ENCODE measurements around the gene ZEB1. TPM values are rescaled to one million over a fixed set of nuclear protein-coding genes. Genes with fewer than 3 reads are reported as not detected.
"Not testable (repeated sequence)": the region's sequence is repeated elsewhere in the genome, so short reads cannot be mapped to it uniquely, and the experiment has no call there.

Gene ZEB1
- total and polyA plus RNA-seq, 2 donors from 2014 or later: 5.5 to 43.0 TPM

GRCh38 chr10:31362023-31362641 lies 43.1 kb downstream of the ZEB1 start:
- FAIRE-seq (no peak), DNase-seq (peak in 1 of 5 donors; percentile 57)
- Histone ChIP-seq H3K9ac (ENCODE audit: low read length in 3 of 3) (no peak overlapping the region), H3K27me3 (ENCODE audit: control insufficient read depth, insufficient read depth, low read length) (no peaks in the 10 kb centered on the region), H3K4me3 (ENCODE audit: low read length in 3 of 3) (no peak overlapping the region), H3K36me3 (ENCODE audit: control insufficient read depth in 2 of 3, insufficient read depth in 3 of 3, low read length in 3 of 3) (no peaks in the 10 kb centered on the region), H3K4me1 (ENCODE audit: control insufficient read depth in 2 of 3, insufficient read depth in 2 of 3, low read depth in 1 of 3, low read length in 3 of 3) (peaks cover 0 to 3% (median 0%) of the 10 kb centered on the region in 3 donors), H3K27ac (ENCODE audit: low read depth in 2 of 2, low read length in 2 of 2) (no peak overlapping the region), H3K9me3 (ENCODE audit: control insufficient read depth in 2 of 3, insufficient read depth in 1 of 3, low read length in 3 of 3) (no peaks in the 10 kb centered on the region)
- TF ChIP-seq CTCF (IDR thresholded peaks at IDR 0.05; ENCODE audit: borderline replicate concordance, extremely low read depth, insufficient read depth): no peak
- intact Hi-C loops (cut with DNase I): no loop called here

GRCh38 chr10:31363696-31364095 lies 44.7 kb downstream of the ZEB1 start:
- FAIRE-seq; intact Hi-C loops (cut with DNase I); H3K9me3 ChIP-seq (ENCODE audit: control insufficient read depth in 2 of 3, insufficient read depth in 1 of 3, low read length in 3 of 3); H3K27me3 ChIP-seq (ENCODE audit: control insufficient read depth, insufficient read depth, low read length); H3K9ac ChIP-seq (ENCODE audit: low read length in 3 of 3); H3K4me1 ChIP-seq (ENCODE audit: control insufficient read depth in 2 of 3, insufficient read depth in 2 of 3, low read depth in 1 of 3, low read length in 3 of 3); H3K4me3 ChIP-seq (ENCODE audit: low read length in 3 of 3); H3K27ac ChIP-seq (ENCODE audit: low read depth in 2 of 2, low read length in 2 of 2); DNase-seq; H3K36me3 ChIP-seq (ENCODE audit: control insufficient read depth in 2 of 3, insufficient read depth in 3 of 3, low read length in 3 of 3): not testable (repeated sequence)

GRCh38 chr10:31364238-31364637 lies 45.2 kb downstream of the ZEB1 start:
- FAIRE-seq; H3K9me3 ChIP-seq (ENCODE audit: control insufficient read depth in 2 of 3, insufficient read depth in 1 of 3, low read length in 3 of 3); H3K9ac ChIP-seq (ENCODE audit: low read length in 3 of 3); H3K27me3 ChIP-seq (ENCODE audit: control insufficient read depth, insufficient read depth, low read length); H3K4me3 ChIP-seq (ENCODE audit: low read length in 3 of 3); H3K36me3 ChIP-seq (ENCODE audit: control insufficient read depth in 2 of 3, insufficient read depth in 3 of 3, low read length in 3 of 3); intact Hi-C loops (cut with DNase I); H3K27ac ChIP-seq (ENCODE audit: low read depth in 2 of 2, low read length in 2 of 2); H3K4me1 ChIP-seq (ENCODE audit: control insufficient read depth in 2 of 3, insufficient read depth in 2 of 3, low read depth in 1 of 3, low read length in 3 of 3): not testable (repeated sequence)
- peak in 1 of 5 donors; percentile 51 for DNase-seq

GRCh38 chr10:31366703-31367102 lies 47.7 kb downstream of the ZEB1 start:
- no peak for DNase-seq
- no peak for TF ChIP-seq CTCF (IDR thresholded peaks at IDR 0.05; ENCODE audit: borderline replicate concordance, extremely low read depth, insufficient read depth)
- no peaks in the 10 kb centered on the region for H3K9me3 ChIP-seq (ENCODE audit: control insufficient read depth in 2 of 3, insufficient read depth in 1 of 3, low read length in 3 of 3)
- H3K4me3 ChIP-seq (ENCODE audit: low read length in 3 of 3): no peak overlapping the region
- no peak overlapping the region for H3K9ac ChIP-seq (ENCODE audit: low read length in 3 of 3)
- no peaks in the 10 kb centered on the region for H3K27me3 ChIP-seq (ENCODE audit: control insufficient read depth, insufficient read depth, low read length)
- no peak overlapping the region for H3K27ac ChIP-seq (ENCODE audit: low read depth in 2 of 2, low read length in 2 of 2)
- no peak for FAIRE-seq
- no peaks in the 10 kb centered on the region for H3K36me3 ChIP-seq (ENCODE audit: control insufficient read depth in 2 of 3, insufficient read depth in 3 of 3, low read length in 3 of 3)
- intact Hi-C loops (cut with DNase I): no loop called here
- H3K4me1 ChIP-seq (ENCODE audit: control insufficient read depth in 2 of 3, insufficient read depth in 2 of 3, low read depth in 1 of 3, low read length in 3 of 3): no peaks in the 10 kb centered on the region
